HG03280 (cell line): Measurements from ENCODE around the gene BCAP31.

Experiments
- ATAC-seq: cut with Tn5 transposase; IDR thresholded peaks from one replicate; pipeline ENCODE4 v1.9.1; 2021; ENCODE audit warnings: mild to moderate bottlenecking, moderate library complexity; ENCODE audit not compliant: unreplicated experiment

BCAP31 gene

GRCh38 chrX:153724252-153725038 is at the start of gene BCAP31, which contains the start of gene ABCD1:
BCAP31 (minus strand) TSS chrX:153724387; CDS start chrX:153723244, 1,143 bp downstream.
ABCD1 (plus strand) TSS chrX:153724856; CDS start chrX:153725267, 411 bp downstream.
- peak; percentile 62 for ATAC-seq

- ATAC-seq: no peak
Observed at GRCh38 chrX:153773218-153773611, 49.0 kb upstream of the BCAP31 start.

- ATAC-seq: no peak
Observed at GRCh38 chrX:153772316-153773217, 48.4 kb upstream of the BCAP31 start.

- ATAC-seq: no peak
Observed at GRCh38 chrX:153771415-153772315, 47.5 kb upstream of the BCAP31 start.

GRCh38 chrX:153770601-153771414 is 46.6 kb upstream of the BCAP31 start:
- ATAC-seq: no peak

- no peak for ATAC-seq
Observed at GRCh38 chrX:153769865-153770600, 45.8 kb upstream of the BCAP31 start.

GRCh38 chrX:153769158-153769864 is 45.1 kb upstream of the BCAP31 start:
- no peak for ATAC-seq

- ATAC-seq: no peak
Observed at GRCh38 chrX:153768311-153769157, 44.3 kb upstream of the BCAP31 start.

GRCh38 chrX:153767674-153768055 is 43.5 kb upstream of the BCAP31 start:
- ATAC-seq: no peak

GRCh38 chrX:153766871-153767673 is 42.9 kb upstream of the BCAP31 start:
- no peak for ATAC-seq

- no peak for ATAC-seq
Observed at GRCh38 chrX:153766098-153766817, 42.1 kb upstream of the BCAP31 start.

GRCh38 chrX:153765138-153766079 is 41.2 kb upstream of the BCAP31 start:
- ATAC-seq: no peak

GRCh38 chrX:153764786-153765137 is 40.6 kb upstream of the BCAP31 start:
- ATAC-seq: no peak

GRCh38 chrX:153763989-153764755 is 40.0 kb upstream of the BCAP31 start, which contains the start of gene PLXNB3:
PLXNB3 (plus strand) TSS chrX:153764249; CDS start chrX:153765536, 1,287 bp downstream.
- ATAC-seq: peak; percentile 58
